Left lung (tissue), 10 donors: ENCODE measurements around the gene GPHN. TPM values are rescaled to one million over a fixed set of nuclear protein-coding genes. Genes with fewer than 3 reads are reported as not detected.
"Not testable (repeated sequence)": the region's sequence is repeated elsewhere in the genome, so short reads cannot be mapped to it uniquely, and the experiment has no call there.

ENCODE experiments used
- ATAC-seq: fragments of 200-7000 bp; cut with Tn5 transposase; one replicate; pipeline ENCODE4 v1.9.1; 2020; ENCODE audit warnings: moderate library complexity
- DNase-seq, 4 donors: peaks; one replicate each; pipeline ENCODE4 v3.0.0-alpha.2; 2013 to 2020
- H3K27ac ChIP-seq, 2 donors: fragments of 200-600 bp; sonication (generic) in 1 of 2; one replicate each; pipeline versions ENCODE4 v1.5.0 to v1.8.0; 2020 to 2021
- H3K27me3 ChIP-seq, 2 donors: fragments of 200-600 bp; sonication (generic) in 1 of 2; one replicate each; pipeline versions ENCODE4 v1.5.0 to v1.8.0; 2020 to 2021
- H3K36me3 ChIP-seq, 2 donors: fragments of 200-600 bp; sonication (generic) in 1 of 2; one replicate each; pipeline versions ENCODE4 v1.5.0 to v1.8.0; 2020 to 2021
- H3K4me1 ChIP-seq, 2 donors: fragments of 200-600 bp; one replicate each; pipeline ENCODE4 v1.8.0; 2021
- H3K4me3 ChIP-seq, 2 donors: fragments of 200-600 bp; sonication (generic) in 1 of 2; one replicate each; pipeline versions ENCODE4 v1.5.0 to v1.8.0; 2020 to 2021; ENCODE audit warnings: mild to moderate bottlenecking in 1 of 2
- H3K9me3 ChIP-seq, 2 donors: fragments of 200-600 bp; sonication (generic) in 1 of 2; one replicate each; pipeline versions ENCODE4 v1.5.0 to v1.8.0; 2020 to 2021
- intact Hi-C, 2 donors: fragments of 100-400 bp; cut with DNase I; formaldehyde crosslinking; loops; one replicate each; pipeline versions ENCODE4 v1.11.2 to v1.14.2; 2022
- polyA plus RNA-seq, 6 donors: library from polyadenylated mRNA; unstranded; fragments of 120-200 nt; gene quantifications; one replicate each; pipeline ENCODE4 v1.2.1, GENCODE V29; 2013; ENCODE audit not compliant: insufficient read length in 6 of 6
- total RNA-seq, 2 donors: library from RNA; stranded (reverse); fragmentation: NEBNext Ultra II Directional; extraction: Animal tissue kit (Norgen Biotek cat#: 25700); gene quantifications; one replicate each; pipeline ENCODE4 v1.2.1, GENCODE V29; 2021
- TF ChIP-seq, protein P1 (sequence below), 2 donors: fragments of 200-600 bp; sonication (generic) in 1 of 2; IDR thresholded peaks; one replicate each; pipeline versions ENCODE4 v1.5.0 to v1.8.0; 2021; ENCODE audit warnings: antibody characterized with exemption in 2 of 2
- donor health status: DM: no; HTN: yes; CAD: no.
- donor health status: DM: no; HTN: no; CAD: no.

Gene GPHN
- total and polyA plus RNA-seq, 8 donors = 22.6 to 31.1 (median 25.7) TPM

DNA sequence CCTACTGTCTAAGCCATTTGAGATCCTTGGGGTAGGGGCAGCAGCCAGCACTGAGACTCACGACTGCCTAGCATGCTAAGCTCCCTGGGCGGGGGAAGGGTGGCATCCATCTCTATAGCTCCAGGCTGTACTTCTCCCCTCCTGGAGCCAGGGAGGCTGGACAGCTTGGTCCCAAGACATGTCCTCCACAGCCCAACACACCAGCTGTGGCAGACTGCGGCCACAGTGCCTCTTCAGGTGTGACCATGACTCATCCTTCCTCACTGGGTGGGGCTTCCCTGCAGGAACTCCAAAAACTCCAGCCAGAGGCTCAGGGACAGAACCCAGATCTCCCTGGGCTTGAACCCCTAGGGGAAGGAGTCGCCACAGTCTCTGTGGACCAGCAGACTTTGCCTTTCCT, 193.9 kb downstream of the GPHN start:
- Histone ChIP-seq H3K4me3 (no peak overlapping the region), H3K27ac (no peak overlapping the region), H3K4me1 (no peaks in the 10 kb centered on the region), H3K9me3 (peaks cover 0 to 17% of the 10 kb centered on the region in 2 donors), H3K27me3 (no peaks in the 10 kb centered on the region), H3K36me3 (no peaks in the 10 kb centered on the region)
- intact Hi-C loops = no loop called here
- DNase-seq (no peak), ATAC-seq (no peak)
- TF ChIP-seq, protein P1, sequence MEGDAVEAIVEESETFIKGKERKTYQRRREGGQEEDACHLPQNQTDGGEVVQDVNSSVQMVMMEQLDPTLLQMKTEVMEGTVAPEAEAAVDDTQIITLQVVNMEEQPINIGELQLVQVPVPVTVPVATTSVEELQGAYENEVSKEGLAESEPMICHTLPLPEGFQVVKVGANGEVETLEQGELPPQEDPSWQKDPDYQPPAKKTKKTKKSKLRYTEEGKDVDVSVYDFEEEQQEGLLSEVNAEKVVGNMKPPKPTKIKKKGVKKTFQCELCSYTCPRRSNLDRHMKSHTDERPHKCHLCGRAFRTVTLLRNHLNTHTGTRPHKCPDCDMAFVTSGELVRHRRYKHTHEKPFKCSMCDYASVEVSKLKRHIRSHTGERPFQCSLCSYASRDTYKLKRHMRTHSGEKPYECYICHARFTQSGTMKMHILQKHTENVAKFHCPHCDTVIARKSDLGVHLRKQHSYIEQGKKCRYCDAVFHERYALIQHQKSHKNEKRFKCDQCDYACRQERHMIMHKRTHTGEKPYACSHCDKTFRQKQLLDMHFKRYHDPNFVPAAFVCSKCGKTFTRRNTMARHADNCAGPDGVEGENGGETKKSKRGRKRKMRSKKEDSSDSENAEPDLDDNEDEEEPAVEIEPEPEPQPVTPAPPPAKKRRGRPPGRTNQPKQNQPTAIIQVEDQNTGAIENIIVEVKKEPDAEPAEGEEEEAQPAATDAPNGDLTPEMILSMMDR (IDR thresholded peaks at IDR 0.05) = no peak

GRCh38 chr14:66708267-66708666, 200.3 kb downstream of the GPHN start:
- Histone ChIP-seq H3K9me3 (peaks cover 0 to 29% of the 10 kb centered on the region in 2 donors), H3K36me3 (no peaks in the 10 kb centered on the region), H3K27ac (no peak overlapping the region), H3K27me3 (no peaks in the 10 kb centered on the region), H3K4me3 (no peak overlapping the region), H3K4me1 (no peaks in the 10 kb centered on the region)
- TF ChIP-seq, protein P1 (IDR thresholded peaks at IDR 0.05) = no peak
- no peak for ATAC-seq
- DNase-seq = no peak
- intact Hi-C loops = no loop called here

DNA sequence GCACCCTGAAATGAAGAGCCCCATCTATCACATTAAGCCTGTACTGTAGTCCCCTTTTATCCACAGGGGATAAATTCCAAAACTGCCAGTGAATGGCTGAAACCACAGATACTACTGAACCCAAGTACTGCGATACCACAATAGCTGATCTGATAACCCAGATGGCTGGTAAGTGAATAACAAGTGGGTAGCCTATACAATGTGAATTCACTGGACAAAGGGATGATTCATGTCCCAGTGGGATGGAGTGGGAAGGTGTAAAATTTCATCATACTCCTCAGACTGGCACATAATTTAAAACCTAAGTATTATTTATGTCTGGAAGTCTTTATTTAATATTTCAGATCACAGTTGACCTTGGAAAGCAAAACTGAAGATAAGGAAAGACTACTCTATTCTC, 201.3 kb downstream of the GPHN start:
- H3K4me1 ChIP-seq = no peaks in the 10 kb centered on the region
- intact Hi-C loops = no loop called here
- no peaks in the 10 kb centered on the region for H3K36me3 ChIP-seq
- H3K9me3 ChIP-seq = peaks cover 0 to 30% of the 10 kb centered on the region in 2 donors
- TF ChIP-seq, protein P1 (IDR thresholded peaks at IDR 0.05) = no peak
- H3K4me3 ChIP-seq = no peak overlapping the region
- no peak for ATAC-seq
- no peak overlapping the region for H3K27ac ChIP-seq
- no peak for DNase-seq
- no peaks in the 10 kb centered on the region for H3K27me3 ChIP-seq

DNA sequence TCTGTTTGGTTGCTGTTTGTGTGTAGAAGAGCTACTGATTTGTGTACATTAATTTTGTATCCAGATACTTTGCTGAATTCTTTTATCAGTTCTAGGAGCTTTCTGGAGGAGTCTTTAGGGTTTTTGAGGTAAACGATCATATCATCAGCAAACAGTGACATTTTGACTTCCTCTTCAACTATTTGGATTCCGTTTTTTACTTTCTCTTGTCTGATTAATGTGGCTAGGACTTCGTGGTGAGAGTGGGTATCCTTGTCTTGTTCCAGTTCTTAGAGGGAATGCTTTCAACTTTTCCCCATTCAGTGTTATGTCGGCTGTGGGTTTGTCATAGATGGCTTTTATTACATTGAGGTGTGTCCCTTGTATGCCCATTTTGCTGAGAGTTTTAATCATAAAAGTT, 206.3 kb downstream of the GPHN start:
- DNase-seq, H3K4me1 ChIP-seq, ATAC-seq, H3K4me3 ChIP-seq, intact Hi-C loops, H3K27me3 ChIP-seq, H3K36me3 ChIP-seq, H3K27ac ChIP-seq: not testable (repeated sequence)
- H3K9me3 ChIP-seq = peaks cover 0 to 23% of the 10 kb centered on the region in 2 donors

GRCh38 chr14:66715313-66715712, 207.4 kb downstream of the GPHN start:
- H3K36me3 ChIP-seq, ATAC-seq, H3K4me1 ChIP-seq, intact Hi-C loops, H3K27ac ChIP-seq, H3K4me3 ChIP-seq, DNase-seq, H3K27me3 ChIP-seq: not testable (repeated sequence)
- H3K9me3 ChIP-seq = peaks cover 0 to 23% of the 10 kb centered on the region in 2 donors

GRCh38 chr14:66716227-66716626, 208.3 kb downstream of the GPHN start:
- H3K27me3 ChIP-seq = no peaks in the 10 kb centered on the region
- intact Hi-C loops = no loop called here
- no peak for DNase-seq
- H3K27ac ChIP-seq = no peak overlapping the region
- TF ChIP-seq, protein P1 (IDR thresholded peaks at IDR 0.05) = no peak
- H3K4me3 ChIP-seq = no peak overlapping the region
- H3K4me1 ChIP-seq = no peaks in the 10 kb centered on the region
- peaks cover 0 to 23% of the 10 kb centered on the region in 2 donors for H3K9me3 ChIP-seq
- H3K36me3 ChIP-seq = no peaks in the 10 kb centered on the region
- no peak for ATAC-seq
